HepG2 (cell line): ENCODE data around the gene ZFAND2B. TPM values are rescaled to one million over a fixed set of nuclear protein-coding genes. Genes with fewer than 3 reads are reported as not detected.

Source experiments
- BCL6 ChIP-seq: IDR thresholded peaks from 2 replicates; pipeline ENCODE4 v1.6.1; 2016; ENCODE audit warnings: missing genetic modification reagents, missing compliant biosample characterization
- CREM ChIP-seq, 2 experiments: sonication (generic) in 1 of 2; formaldehyde crosslinking in 1 of 2; IDR thresholded peaks; 2 replicates each; pipeline versions ENCODE4 v1.4.0 to v1.6.1; 2016 to 2020; ENCODE audit warnings: antibody characterized with exemption in 1 of 2, mild to moderate bottlenecking in 1 of 2, missing genetic modification reagents in 1 of 2
- EP300 ChIP-seq, 3 experiments: sonication (generic) in 1 of 3; formaldehyde crosslinking in 1 of 3; IDR thresholded peaks; 2 replicates each; pipeline versions ENCODE4 v1.5.1 to v1.6.1; 2011 to 2020; ENCODE audit warnings: low read depth in 2 of 3, low read length in 2 of 3, borderline replicate concordance in 1 of 3, improper control_type of control experiment in 1 of 3, mild to moderate bottlenecking in 1 of 3, missing genetic modification reagents in 1 of 3, moderate library complexity in 1 of 3
- FOXK1 ChIP-seq: sonication (generic); formaldehyde crosslinking; IDR thresholded peaks from 2 replicates; pipeline ENCODE4 v1.4.0; 2020; ENCODE audit warnings: low read depth, missing genetic modification reagents, borderline replicate concordance
- HOXA9 ChIP-seq: sonication (generic); formaldehyde crosslinking; IDR thresholded peaks from 2 replicates; pipeline ENCODE4 v1.8.1; 2022; ENCODE audit warnings: missing genetic modification reagents, mild to moderate bottlenecking, moderate library complexity, borderline replicate concordance
- MAFF ChIP-seq: IDR thresholded peaks from 2 replicates; pipeline ENCODE4 v1.6.1; 2011; ENCODE audit warnings: low read depth, low read length, improper control_type of control experiment
- NR2F6 ChIP-seq, 2 experiments: IDR thresholded peaks; 2 replicates each; pipeline ENCODE4 v1.6.1; 2016; ENCODE audit warnings: antibody characterized with exemption in 1 of 2, mild to moderate bottlenecking in 1 of 2
- WIZ ChIP-seq: sonication (generic); formaldehyde crosslinking; IDR thresholded peaks from 2 replicates; pipeline ENCODE4 v1.5.1; 2020; ENCODE audit warnings: mild to moderate bottlenecking, missing genetic modification reagents
- ZNF17 ChIP-seq: sonication (generic); formaldehyde crosslinking; IDR thresholded peaks from 2 replicates; pipeline ENCODE4 v1.5.0; 2020; ENCODE audit warnings: mild to moderate bottlenecking, missing genetic modification reagents
- ZNF34 ChIP-seq: sonication (generic); formaldehyde crosslinking; IDR thresholded peaks from 2 replicates; pipeline ENCODE4 v1.4.0; 2020; ENCODE audit warnings: mild to moderate bottlenecking, missing genetic modification reagents, borderline replicate concordance
- ZNF549 ChIP-seq: sonication (generic); formaldehyde crosslinking; IDR thresholded peaks from 2 replicates; pipeline ENCODE4 v1.5.0; 2020; ENCODE audit warnings: missing genetic modification reagents
- ZNF558 ChIP-seq: sonication (generic); formaldehyde crosslinking; IDR thresholded peaks from 2 replicates; pipeline ENCODE4 v1.9.0; 2022; ENCODE audit warnings: mild to moderate bottlenecking, missing genetic modification reagents, borderline replicate concordance
- ZNF878 ChIP-seq: sonication (generic); formaldehyde crosslinking; IDR thresholded peaks from 2 replicates; pipeline ENCODE4 v1.8.1; 2023; ENCODE audit warnings: mild to moderate bottlenecking, missing genetic modification reagents, moderate library complexity
- polyA plus RNA-seq, 8 experiments: library from polyadenylated mRNA; depleted of rRNA in 3 of 8; stranded (reverse) in 7 of 8; unstranded in 1 of 8; fragments of >200 nt; fragmentation: Illumina TruSeq in 4 of 8; extraction: Trizol in 4 of 8; gene quantifications; 2 replicates each; pipeline versions ENCODE4 v1.2.1 to v1.2.3, GENCODE V29; 2011 to 2016; ENCODE audit warnings: low read depth in 4 of 8, missing spikeins in 1 of 8, mixed read lengths in 1 of 8; ENCODE audit not compliant: insufficient read depth in 1 of 8
- total RNA-seq, 5 experiments: library from RNA; depleted of rRNA; stranded (reverse); fragments of >200 nt; fragmentation: Illumina TruSeq; extraction: Trizol; gene quantifications; 2 replicates each; pipeline ENCODE4 v1.2.3, GENCODE V29; 2016; ENCODE audit warnings: low read depth in 1 of 5
- TF ChIP-seq, protein P1 (sequence below): sonication (generic); formaldehyde crosslinking; conservative IDR thresholded peaks from 2 replicates; pipeline ENCODE4 v1.8.0; 2022; ENCODE audit warnings: missing genetic modification reagents
- TF ChIP-seq, protein P2 (sequence below): sonication (generic); formaldehyde crosslinking; IDR thresholded peaks from 2 replicates; pipeline ENCODE4 v1.4.0; 2020; ENCODE audit warnings: missing genetic modification reagents
- TF ChIP-seq, protein P3 (sequence below): sonication (generic); formaldehyde crosslinking; conservative IDR thresholded peaks from 2 replicates; pipeline ENCODE4 v1.4.0; 2020; ENCODE audit warnings: missing genetic modification reagents
- TF ChIP-seq, protein P4 (sequence below): IDR thresholded peaks from 2 replicates; pipeline ENCODE4 v1.6.1; 2012; ENCODE audit warnings: low read depth, low read length, improper control_type of control experiment
- TF ChIP-seq, protein P5 (sequence below): sonication (generic); formaldehyde crosslinking; IDR thresholded peaks from 2 replicates; pipeline ENCODE4 v1.5.0; 2020; ENCODE audit warnings: mild to moderate bottlenecking, missing genetic modification reagents

The ZFAND2B gene
- total and polyA plus RNA-seq, 2 of the 13 experiments (the other 11 are each of a cell fraction or from before 2014, with no cell fraction given), result 53.3 to 115 TPM

DNA sequence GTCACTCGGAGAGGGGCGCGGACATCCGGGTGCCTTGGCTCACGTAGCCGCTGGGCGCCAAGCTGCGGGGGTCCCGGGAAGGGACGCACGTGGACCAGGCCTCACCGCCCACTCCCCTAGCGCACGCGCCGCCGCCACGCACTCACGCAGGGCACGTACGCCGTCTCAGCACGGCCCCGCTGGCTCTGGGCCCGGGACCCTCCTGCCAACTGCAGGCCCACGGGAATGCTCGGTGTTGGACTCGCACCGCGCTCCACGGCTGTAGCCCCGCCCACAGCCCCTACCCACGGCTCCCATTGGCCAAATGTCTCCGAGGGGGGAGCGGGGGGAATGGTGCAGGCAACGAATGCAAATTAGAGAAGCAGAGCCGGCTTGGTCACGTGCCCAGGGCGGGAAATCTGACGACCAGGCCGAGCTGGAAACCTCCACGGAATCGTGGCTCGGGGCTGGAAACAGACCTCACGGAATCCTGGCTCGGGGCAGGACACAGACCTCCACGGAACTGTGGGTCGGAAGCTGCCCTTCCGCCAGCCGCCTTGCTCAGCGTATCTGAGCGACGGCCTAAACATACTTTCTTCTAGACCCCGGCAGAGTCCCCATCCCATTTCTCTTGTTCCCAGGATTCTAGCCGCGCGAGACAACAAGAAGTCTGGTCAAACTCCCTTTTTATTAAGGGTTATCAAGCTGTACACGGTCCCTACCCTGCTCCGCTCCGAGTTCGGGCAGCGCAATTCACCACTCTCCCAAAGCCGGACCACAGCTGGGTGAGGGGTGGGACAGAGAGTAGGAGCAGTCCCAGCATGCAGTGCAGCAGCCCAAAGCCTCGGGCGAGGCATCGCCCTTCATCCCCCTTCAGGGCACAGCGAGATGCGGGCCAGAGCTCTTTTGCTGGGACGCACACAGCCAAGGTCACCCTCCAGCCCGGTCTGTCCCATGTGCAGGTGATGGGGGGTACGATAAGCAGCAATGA, 12.4 kb downstream of the ZFAND2B start, which contains the start of gene ABCB6 (continued):
- TF ChIP-seq FOXK1 (CRISPR knock-in tag), result peak; percentile 61; the same call in 1 of the 2 replicates
- TF ChIP-seq, protein P1, sequence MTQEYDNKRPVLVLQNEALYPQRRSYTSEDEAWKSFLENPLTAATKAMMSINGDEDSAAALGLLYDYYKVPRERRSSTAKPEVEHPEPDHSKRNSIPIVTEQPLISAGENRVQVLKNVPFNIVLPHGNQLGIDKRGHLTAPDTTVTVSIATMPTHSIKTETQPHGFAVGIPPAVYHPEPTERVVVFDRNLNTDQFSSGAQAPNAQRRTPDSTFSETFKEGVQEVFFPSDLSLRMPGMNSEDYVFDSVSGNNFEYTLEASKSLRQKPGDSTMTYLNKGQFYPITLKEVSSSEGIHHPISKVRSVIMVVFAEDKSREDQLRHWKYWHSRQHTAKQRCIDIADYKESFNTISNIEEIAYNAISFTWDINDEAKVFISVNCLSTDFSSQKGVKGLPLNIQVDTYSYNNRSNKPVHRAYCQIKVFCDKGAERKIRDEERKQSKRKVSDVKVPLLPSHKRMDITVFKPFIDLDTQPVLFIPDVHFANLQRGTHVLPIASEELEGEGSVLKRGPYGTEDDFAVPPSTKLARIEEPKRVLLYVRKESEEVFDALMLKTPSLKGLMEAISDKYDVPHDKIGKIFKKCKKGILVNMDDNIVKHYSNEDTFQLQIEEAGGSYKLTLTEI (CRISPR knock-in tag), result no peak
- TF ChIP-seq, protein P2, sequence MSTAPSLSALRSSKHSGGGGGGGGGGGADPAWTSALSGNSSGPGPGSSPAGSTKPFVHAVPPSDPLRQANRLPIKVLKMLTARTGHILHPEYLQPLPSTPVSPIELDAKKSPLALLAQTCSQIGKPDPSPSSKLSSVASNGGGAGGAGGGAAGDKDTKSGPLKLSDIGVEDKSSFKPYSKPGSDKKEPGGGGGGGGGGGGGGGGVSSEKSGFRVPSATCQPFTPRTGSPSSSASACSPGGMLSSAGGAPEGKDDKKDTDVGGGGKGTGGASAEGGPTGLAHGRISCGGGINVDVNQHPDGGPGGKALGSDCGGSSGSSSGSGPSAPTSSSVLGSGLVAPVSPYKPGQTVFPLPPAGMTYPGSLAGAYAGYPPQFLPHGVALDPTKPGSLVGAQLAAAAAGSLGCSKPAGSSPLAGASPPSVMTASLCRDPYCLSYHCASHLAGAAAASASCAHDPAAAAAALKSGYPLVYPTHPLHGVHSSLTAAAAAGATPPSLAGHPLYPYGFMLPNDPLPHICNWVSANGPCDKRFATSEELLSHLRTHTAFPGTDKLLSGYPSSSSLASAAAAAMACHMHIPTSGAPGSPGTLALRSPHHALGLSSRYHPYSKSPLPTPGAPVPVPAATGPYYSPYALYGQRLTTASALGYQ (CRISPR knock-in tag), result 0 out of 2 replicates have a peak, but pooled peaks have one; percentile 38
- TF ChIP-seq, protein P3, sequence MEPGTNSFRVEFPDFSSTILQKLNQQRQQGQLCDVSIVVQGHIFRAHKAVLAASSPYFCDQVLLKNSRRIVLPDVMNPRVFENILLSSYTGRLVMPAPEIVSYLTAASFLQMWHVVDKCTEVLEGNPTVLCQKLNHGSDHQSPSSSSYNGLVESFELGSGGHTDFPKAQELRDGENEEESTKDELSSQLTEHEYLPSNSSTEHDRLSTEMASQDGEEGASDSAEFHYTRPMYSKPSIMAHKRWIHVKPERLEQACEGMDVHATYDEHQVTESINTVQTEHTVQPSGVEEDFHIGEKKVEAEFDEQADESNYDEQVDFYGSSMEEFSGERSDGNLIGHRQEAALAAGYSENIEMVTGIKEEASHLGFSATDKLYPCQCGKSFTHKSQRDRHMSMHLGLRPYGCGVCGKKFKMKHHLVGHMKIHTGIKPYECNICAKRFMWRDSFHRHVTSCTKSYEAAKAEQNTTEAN (CRISPR knock-in tag), result no peak
- TF ChIP-seq BCL6, result peak; percentile 68; the same call in 1 of the 2 replicates
- TF ChIP-seq CREM (IDR thresholded peaks at IDR 0.05), result peak; percentile 39; the same call in 1 of the 2 replicates
- no peak; the same call in 1 of the 2 replicates for TF ChIP-seq CREM (CRISPR knock-in tag; IDR thresholded peaks at IDR 0.05)
- TF ChIP-seq, protein P4, sequence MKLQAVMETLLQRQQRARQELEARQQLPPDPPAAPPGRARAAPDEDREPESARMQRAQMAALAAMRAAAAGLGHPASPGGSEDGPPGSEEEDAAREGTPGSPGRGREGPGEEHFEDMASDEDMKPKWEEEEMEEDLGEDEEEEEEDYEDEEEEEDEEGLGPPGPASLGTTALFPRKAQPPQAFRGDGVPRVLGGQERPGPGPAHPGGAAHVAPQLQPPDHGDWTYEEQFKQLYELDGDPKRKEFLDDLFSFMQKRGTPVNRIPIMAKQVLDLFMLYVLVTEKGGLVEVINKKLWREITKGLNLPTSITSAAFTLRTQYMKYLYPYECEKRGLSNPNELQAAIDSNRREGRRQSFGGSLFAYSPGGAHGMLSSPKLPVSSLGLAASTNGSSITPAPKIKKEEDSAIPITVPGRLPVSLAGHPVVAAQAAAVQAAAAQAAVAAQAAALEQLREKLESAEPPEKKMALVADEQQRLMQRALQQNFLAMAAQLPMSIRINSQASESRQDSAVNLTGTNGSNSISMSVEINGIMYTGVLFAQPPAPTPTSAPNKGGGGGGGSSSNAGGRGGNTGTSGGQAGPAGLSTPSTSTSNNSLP, result no peak
- TF ChIP-seq, protein P5, sequence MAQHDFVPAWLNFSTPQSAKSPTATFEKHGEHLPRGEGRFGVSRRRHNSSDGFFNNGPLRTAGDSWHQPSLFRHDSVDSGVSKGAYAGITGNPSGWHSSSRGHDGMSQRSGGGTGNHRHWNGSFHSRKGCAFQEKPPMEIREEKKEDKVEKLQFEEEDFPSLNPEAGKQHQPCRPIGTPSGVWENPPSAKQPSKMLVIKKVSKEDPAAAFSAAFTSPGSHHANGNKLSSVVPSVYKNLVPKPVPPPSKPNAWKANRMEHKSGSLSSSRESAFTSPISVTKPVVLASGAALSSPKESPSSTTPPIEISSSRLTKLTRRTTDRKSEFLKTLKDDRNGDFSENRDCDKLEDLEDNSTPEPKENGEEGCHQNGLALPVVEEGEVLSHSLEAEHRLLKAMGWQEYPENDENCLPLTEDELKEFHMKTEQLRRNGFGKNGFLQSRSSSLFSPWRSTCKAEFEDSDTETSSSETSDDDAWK, result no peak
- no peak for TF ChIP-seq MAFF
- peak; percentile 87; the same call in 1 of the 2 replicates for TF ChIP-seq HOXA9 (CRISPR knock-in tag)
- TF ChIP-seq WIZ (CRISPR knock-in tag), result no peak
- no peak for TF ChIP-seq ZNF34
- no peak; the same call in 1 of the 2 replicates for TF ChIP-seq ZNF17 (CRISPR knock-in tag)
- no peak; a peak in 1 of 4 replicates for TF ChIP-seq EP300 (IDR thresholded peaks at IDR 0.05; ENCODE audit: low read depth in 2 of 2, low read length in 2 of 2)
- TF ChIP-seq EP300 (CRISPR knock-in tag; IDR thresholded peaks at IDR 0.05; ENCODE audit: borderline replicate concordance), result peak; percentile 32; the same call in 1 of the 2 replicates
- TF ChIP-seq ZNF878, result peak; percentile 98
- TF ChIP-seq ZNF558 (CRISPR knock-in tag), result peak; percentile 75; the same call in 1 of the 2 replicates
- TF ChIP-seq ZNF549 (CRISPR knock-in tag), result no peak
- TF ChIP-seq NR2F6 (IDR thresholded peaks at IDR 0.05), result no peak
- no peak for TF ChIP-seq NR2F6 (CRISPR knock-in tag; IDR thresholded peaks at IDR 0.05)
